H1 (cell line): ENCODE data around the gene ALDH1A3. TPM values are rescaled to one million over a fixed set of nuclear protein-coding genes. Genes with fewer than 3 reads are reported as not detected.

ENCODE experiments used
- ASH2L ChIP-seq: fragments of 200-600, 300-600 bp; sonication (generic); IDR thresholded peaks from one replicate; pipeline ENCODE4 v1.7.1; 2017; ENCODE audit warnings: low read length
- BRCA1 ChIP-seq: IDR thresholded peaks from 2 replicates; pipeline ENCODE4 v1.6.1; 2012; ENCODE audit warnings: low read depth, low read length, improper control_type of control experiment
- CBX8 ChIP-seq: fragments of 300-800, 300-1000 bp; sonication (generic); IDR thresholded peaks from 2 replicates; pipeline ENCODE4 v1.7.1; 2016; ENCODE audit warnings: low read depth, low read length, borderline replicate concordance
- CHD2 ChIP-seq: IDR thresholded peaks from 2 replicates; pipeline ENCODE4 v1.6.1; 2012; ENCODE audit warnings: low read length, improper control_type of control experiment
- CREB1 ChIP-seq: IDR thresholded peaks from 2 replicates; pipeline ENCODE4 v1.6.1; 2012; ENCODE audit warnings: inconsistent platforms
- CTBP2 ChIP-seq: IDR thresholded peaks from 2 replicates; pipeline ENCODE4 v1.7.0; 2011; ENCODE audit warnings: borderline replicate concordance, mild to moderate bottlenecking, moderate library complexity, mixed read lengths, low read length; ENCODE audit not compliant: insufficient read depth, insufficient read length
- EZH2 ChIP-seq: fragments of 200-600 bp; sonication (generic); IDR thresholded peaks from 2 replicates; pipeline ENCODE4 v1.7.1; 2012; ENCODE audit warnings: low read depth, mild to moderate bottlenecking, moderate library complexity, low read length, inconsistent platforms; ENCODE audit not compliant: severe bottlenecking
- FOSL1 ChIP-seq: IDR thresholded peaks from 2 replicates; pipeline ENCODE4 v1.6.1; 2011; ENCODE audit warnings: mild to moderate bottlenecking, low read depth, low read length, moderate library complexity; ENCODE audit not compliant: insufficient read depth
- HDAC2 ChIP-seq, 2 experiments: fragments of 300-600 bp in 1 of 2; sonication (generic) in 1 of 2; IDR thresholded peaks; 2 replicates each; pipeline ENCODE4 v1.6.1; 2011 to 2012; ENCODE audit warnings: low read depth in 2 of 2, low read length in 2 of 2, mild to moderate bottlenecking in 2 of 2, moderate library complexity in 2 of 2, borderline replicate concordance in 1 of 2, inconsistent platforms in 1 of 2
- HDAC6 ChIP-seq: IDR thresholded peaks from one replicate; pipeline ENCODE4 v1.7.1; 2012; ENCODE audit warnings: low read depth, mild to moderate bottlenecking, inconsistent platforms, low read length, moderate library complexity
- JUND ChIP-seq: IDR thresholded peaks from 2 replicates; pipeline ENCODE4 v1.6.1; 2011; ENCODE audit warnings: mild to moderate bottlenecking, improper control_type of control experiment, low read length
- KDM1A ChIP-seq: fragments of 200-600, 300-600 bp; sonication (generic); IDR thresholded peaks from 2 replicates; pipeline ENCODE4 v1.7.1; 2016; ENCODE audit warnings: mild to moderate bottlenecking, low read length, borderline replicate concordance
- KDM4A ChIP-seq: IDR thresholded peaks from one replicate; pipeline ENCODE4 v1.7.1; 2012; ENCODE audit warnings: low read depth, mild to moderate bottlenecking, moderate library complexity, low read length, inconsistent platforms; ENCODE audit not compliant: severe bottlenecking
- RAD21 ChIP-seq, 2 experiments: IDR thresholded peaks in 1 of 2; conservative IDR thresholded peaks in 1 of 2; 2 replicates each; pipeline ENCODE4 v1.6.1; 2011; ENCODE audit warnings: low read depth in 2 of 2, low read length in 2 of 2, improper control_type of control experiment in 1 of 2, inconsistent platforms in 1 of 2, mild to moderate bottlenecking in 1 of 2, moderate library complexity in 1 of 2
- RFX5 ChIP-seq: IDR thresholded peaks from 2 replicates; pipeline ENCODE4 v1.6.1; 2011; ENCODE audit warnings: low read depth, low read length, improper control_type of control experiment, borderline replicate concordance
- RXRA ChIP-seq: IDR thresholded peaks from 2 replicates; pipeline ENCODE4 v1.6.1; 2011; ENCODE audit warnings: low read depth, mild to moderate bottlenecking, low read length, moderate library complexity; ENCODE audit not compliant: insufficient read depth
- SAP30 ChIP-seq: fragments of 300-600 bp; sonication (generic); IDR thresholded peaks from 2 replicates; pipeline ENCODE4 v1.7.1; 2012; ENCODE audit warnings: low read length, moderate library complexity, mild to moderate bottlenecking, inconsistent platforms; ENCODE audit not compliant: insufficient read depth, insufficient replicate concordance
- SIRT6 ChIP-seq: IDR thresholded peaks from one replicate; pipeline ENCODE4 v1.7.1; 2012; ENCODE audit warnings: low read length, inconsistent platforms
- TAF7 ChIP-seq: optimal IDR thresholded peaks from 2 replicates; pipeline ENCODE3; 2011; ENCODE audit warnings: low read depth, mild to moderate bottlenecking, inconsistent platforms, low read length, moderate library complexity, borderline replicate concordance
- TBP ChIP-seq: IDR thresholded peaks from 2 replicates; pipeline ENCODE4 v1.6.1; 2011; ENCODE audit warnings: low read depth, low read length, improper control_type of control experiment
- TCF12 ChIP-seq: IDR thresholded peaks from 2 replicates; pipeline ENCODE4 v1.6.1; 2011; ENCODE audit warnings: low read depth, mild to moderate bottlenecking, low read length
- ZNF274 ChIP-seq: IDR thresholded peaks from 2 replicates; pipeline ENCODE4 v1.7.0; 2012; ENCODE audit warnings: low read length, borderline replicate concordance; ENCODE audit errors: extremely low read depth
- polyA plus RNA-seq, 7 experiments: library from polyadenylated mRNA; depleted of rRNA in 3 of 7; stranded (reverse) in 5 of 7; unstranded in 2 of 7; fragments of >200 nt in 5 of 7; fragments of 200-250 nt in 2 of 7; gene quantifications; 1 replicate in 5 of 7; 2 replicates in 1 of 7; 4 replicates in 1 of 7; pipeline versions ENCODE4 v1.2.1 to v1.2.3, GENCODE V29; 2011 to 2013; ENCODE audit warnings: missing spikeins in 2 of 7, mixed read lengths in 2 of 7
- total RNA-seq: library from RNA; stranded (reverse); fragmentation: NEBNext Ultra II Directional; extraction: Animal tissue kit (Norgen Biotek cat#: 25700); gene quantifications from 2 replicates; pipeline ENCODE4 v1.2.1, GENCODE V29; 2021
- TF ChIP-seq, protein P1 (sequence below): IDR thresholded peaks from 2 replicates; pipeline ENCODE4 v1.6.1; 2012; ENCODE audit warnings: inconsistent platforms

Gene ALDH1A3
- total and polyA plus RNA-seq, 2 of the 8 experiments (the other 6 are each of a cell fraction or from before 2014, with no cell fraction given) = 2.2 to 5.5 TPM

DNA sequence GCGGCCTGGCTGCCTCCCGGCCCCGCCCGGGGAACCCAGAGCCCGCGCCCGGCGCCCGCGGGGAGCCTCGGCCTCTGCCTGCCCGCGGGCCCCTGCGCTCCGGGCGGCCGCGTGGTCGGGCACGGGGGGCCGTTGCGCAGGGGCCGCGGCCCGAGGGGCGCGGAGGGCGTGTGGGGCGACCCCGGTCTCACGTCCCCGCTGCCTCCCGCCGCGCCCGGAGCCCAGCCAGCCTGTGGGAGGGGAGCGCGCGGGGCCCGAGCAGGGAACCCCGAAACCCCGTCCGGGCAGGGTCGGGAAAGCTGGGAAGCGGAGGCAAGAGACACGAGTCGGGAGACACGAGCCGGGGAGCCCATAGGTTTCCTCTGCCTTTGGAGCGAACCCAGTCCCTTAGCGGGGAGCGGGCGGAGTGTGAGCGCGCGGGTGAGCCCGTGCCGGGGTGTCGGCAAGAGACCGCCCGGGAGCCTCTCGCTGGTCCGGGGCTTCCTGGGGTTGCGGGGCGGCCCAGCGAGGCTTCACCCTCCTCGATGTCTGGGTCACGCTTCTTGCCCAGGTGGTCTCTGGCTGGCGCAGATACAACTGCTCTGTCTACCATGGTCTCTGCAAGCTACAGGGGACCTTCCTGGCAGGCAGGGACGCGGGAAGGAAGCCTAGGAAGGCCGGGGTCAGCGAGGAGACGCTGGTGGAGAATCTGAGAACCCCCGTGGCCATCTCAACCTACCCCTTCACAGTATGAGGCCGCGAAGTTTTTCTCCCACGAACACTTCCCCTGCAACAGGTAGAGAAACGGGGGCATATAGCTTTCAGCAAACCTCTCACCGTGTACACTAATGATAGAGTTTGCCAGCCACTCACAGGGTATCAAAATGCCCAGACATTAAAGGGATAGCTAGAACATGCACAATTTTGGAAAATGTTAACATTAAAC lies 40.1 kb downstream of the ALDH1A3 start (continued):
- TF ChIP-seq RXRA (no peak), CTBP2 (no peak), FOSL1 (no peak), TBP (no peak; the same call in 1 of the 2 replicates), HDAC2 (IDR thresholded peaks at IDR 0.05; ENCODE audit: borderline replicate concordance in 1 of 2, low read depth in 2 of 2, low read length in 2 of 2) (no peak), KDM4A (peak; percentile 74), KDM1A (no peak), TCF12 (no peak), TAF7 (no peak), RFX5 (no peak), HDAC6 (no peak), SIRT6 (no peak), JUND (no peak), BRCA1 (no peak), RAD21 (IDR thresholded peaks at IDR 0.05 in 1 of 2, conservative IDR thresholded peaks at IDR 0.05 in 1 of 2; ENCODE audit: low read depth in 2 of 2, low read length in 2 of 2) (no peak), ZNF274 (no peak), CHD2 (no peak), SAP30 (no peak), CBX8 (no peak), ASH2L (no peak), EZH2 (peak; percentile 82), CREB1 (no peak)
- TF ChIP-seq, protein P1, sequence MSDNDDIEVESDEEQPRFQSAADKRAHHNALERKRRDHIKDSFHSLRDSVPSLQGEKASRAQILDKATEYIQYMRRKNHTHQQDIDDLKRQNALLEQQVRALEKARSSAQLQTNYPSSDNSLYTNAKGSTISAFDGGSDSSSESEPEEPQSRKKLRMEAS = no peak
